ENCODE data around the gene TECPR2. TPM values are rescaled to one million over a fixed set of nuclear protein-coding genes. Genes with fewer than 3 reads are reported as not detected.
"Not testable (repeated sequence)": the region's sequence is repeated elsewhere in the genome, so short reads cannot be mapped to it uniquely, and the experiment has no call there.

The TECPR2 gene
- polyA plus RNA-seq, 1 donor (not counting 4 experiments of a cell fraction or from before 2014, with no cell fraction given): 8.3 TPM

DNA sequence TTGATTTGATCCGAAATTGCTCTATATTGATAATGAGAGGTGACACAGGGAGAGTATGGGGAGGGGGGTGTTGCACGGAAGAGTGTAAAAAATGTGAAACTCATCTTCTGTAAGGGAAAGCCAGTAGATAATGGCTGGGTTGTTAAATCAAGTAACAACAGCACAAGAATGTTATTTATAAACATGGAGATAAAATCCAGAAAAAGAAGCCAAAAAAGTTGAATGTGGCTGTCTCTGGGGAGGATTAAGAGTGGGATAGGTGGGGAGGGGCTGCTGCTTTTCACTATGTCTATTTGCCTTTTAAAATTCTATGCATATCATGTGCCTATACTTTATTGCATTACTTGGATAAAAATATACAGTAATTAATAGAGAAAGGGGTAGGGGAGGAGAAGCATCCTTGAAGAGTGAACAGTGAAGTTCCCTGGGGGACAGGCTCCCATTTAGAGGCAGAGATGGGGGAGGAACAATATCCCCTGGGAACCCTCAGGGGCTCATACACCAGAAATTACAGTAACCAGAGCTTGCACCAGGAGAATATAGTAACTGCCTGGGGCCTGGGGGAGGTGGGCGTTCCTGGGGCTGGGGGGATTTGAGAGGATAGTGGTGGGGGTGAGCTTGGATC lies 186.0 kb downstream of the TECPR2 start:
- Histone ChIP-seq H3K27me3 (ENCODE audit: control insufficient read depth, extremely low read depth, insufficient read depth, low read length) (no peaks in the 10 kb centered on the region), H3K27ac (ENCODE audit: control insufficient read depth, insufficient read depth, low read length) (no peak overlapping the region), H2AFZ (ENCODE audit: control insufficient read depth, low read length) (no peak overlapping the region), H3K79me2 (ENCODE audit: control insufficient read depth, insufficient read depth, low read length) (peaks cover 4% of the 10 kb centered on the region), H3K9me3 (ENCODE audit: control insufficient read depth, low read depth, low read length) (no peaks in the 10 kb centered on the region), H3K9ac (ENCODE audit: control insufficient read depth, extremely low read depth, insufficient read depth, low read length) (no peak overlapping the region), H3K4me3 (ENCODE audit: control insufficient read depth in 2 of 3, extremely low read depth in 1 of 3, insufficient read depth in 2 of 3, low read depth in 1 of 3, low read length in 3 of 3) (no peak overlapping the region), H3K9me1 (ENCODE audit: control insufficient read depth, extremely low read depth, insufficient read depth, low read length) (no peaks in the 10 kb centered on the region), H4K20me1 (ENCODE audit: control insufficient read depth, extremely low read depth, insufficient read depth, low read length) (no peaks in the 10 kb centered on the region), H3K4me1 (ENCODE audit: control insufficient read depth, extremely low read depth, insufficient read depth, low read length) (peaks cover 32% of the 10 kb centered on the region), H3K4me2 (ENCODE audit: control insufficient read depth, extremely low read depth, insufficient read depth, low read depth, low read length) (no peak overlapping the region), H3K36me3 (ENCODE audit: control insufficient read depth in 2 of 2, extremely low read depth in 1 of 2, insufficient read depth in 2 of 2, low read length in 2 of 2) (no peaks in the 10 kb centered on the region)
- dilution Hi-C loops (cut with MboI; ENCODE audit: extremely low pct_ligation_motif_present, low sequenced_read_pairs): no loop called here
- FAIRE-seq (no peak), DNase-seq (ENCODE audit: low read depth, low spot score) (no peak)
- no peak for TF ChIP-seq EZH2 (IDR thresholded peaks at IDR 0.05; ENCODE audit: low read length)
- TF ChIP-seq, protein P1, sequence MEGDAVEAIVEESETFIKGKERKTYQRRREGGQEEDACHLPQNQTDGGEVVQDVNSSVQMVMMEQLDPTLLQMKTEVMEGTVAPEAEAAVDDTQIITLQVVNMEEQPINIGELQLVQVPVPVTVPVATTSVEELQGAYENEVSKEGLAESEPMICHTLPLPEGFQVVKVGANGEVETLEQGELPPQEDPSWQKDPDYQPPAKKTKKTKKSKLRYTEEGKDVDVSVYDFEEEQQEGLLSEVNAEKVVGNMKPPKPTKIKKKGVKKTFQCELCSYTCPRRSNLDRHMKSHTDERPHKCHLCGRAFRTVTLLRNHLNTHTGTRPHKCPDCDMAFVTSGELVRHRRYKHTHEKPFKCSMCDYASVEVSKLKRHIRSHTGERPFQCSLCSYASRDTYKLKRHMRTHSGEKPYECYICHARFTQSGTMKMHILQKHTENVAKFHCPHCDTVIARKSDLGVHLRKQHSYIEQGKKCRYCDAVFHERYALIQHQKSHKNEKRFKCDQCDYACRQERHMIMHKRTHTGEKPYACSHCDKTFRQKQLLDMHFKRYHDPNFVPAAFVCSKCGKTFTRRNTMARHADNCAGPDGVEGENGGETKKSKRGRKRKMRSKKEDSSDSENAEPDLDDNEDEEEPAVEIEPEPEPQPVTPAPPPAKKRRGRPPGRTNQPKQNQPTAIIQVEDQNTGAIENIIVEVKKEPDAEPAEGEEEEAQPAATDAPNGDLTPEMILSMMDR (optimal IDR thresholded peaks at IDR 0.05 in 1 of 3, IDR thresholded peaks at IDR 0.05 in 1 of 3, conservative IDR thresholded peaks at IDR 0.05 in 1 of 3; ENCODE audit: extremely low read depth in 1 of 3, insufficient read depth in 2 of 3, low read length in 3 of 3): no peak

DNA sequence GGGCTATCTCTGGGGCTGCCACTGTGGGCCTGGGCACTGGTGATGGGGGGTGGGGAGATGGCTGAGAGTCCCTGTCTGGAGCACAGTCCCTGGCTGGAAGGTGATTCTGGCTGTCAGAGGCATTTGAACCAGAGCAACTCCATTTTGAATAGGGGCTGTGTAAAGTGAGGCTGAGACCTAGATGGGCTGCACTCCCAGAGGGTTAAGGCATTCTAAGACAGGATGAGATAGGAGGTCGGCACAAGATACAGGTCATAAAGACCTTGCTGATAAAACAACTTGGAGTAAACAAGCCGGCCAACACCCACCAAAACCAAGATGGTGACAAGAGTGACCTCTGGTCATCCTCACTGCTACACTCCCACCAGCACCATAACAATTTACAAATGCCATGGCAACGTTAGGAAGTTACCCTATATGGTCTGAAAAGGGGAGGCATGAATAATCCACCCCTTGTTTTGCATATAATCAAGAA lies 188.2 kb downstream of the TECPR2 start:
- H3K4me2 ChIP-seq (ENCODE audit: control insufficient read depth, extremely low read depth, insufficient read depth, low read depth, low read length); H3K9ac ChIP-seq (ENCODE audit: control insufficient read depth, extremely low read depth, insufficient read depth, low read length); H4K20me1 ChIP-seq (ENCODE audit: control insufficient read depth, extremely low read depth, insufficient read depth, low read length); H3K27ac ChIP-seq (ENCODE audit: control insufficient read depth, insufficient read depth, low read length); H3K9me3 ChIP-seq (ENCODE audit: control insufficient read depth, low read depth, low read length); H3K4me3 ChIP-seq (ENCODE audit: control insufficient read depth in 2 of 3, extremely low read depth in 1 of 3, insufficient read depth in 2 of 3, low read depth in 1 of 3, low read length in 3 of 3); FAIRE-seq; H3K79me2 ChIP-seq (ENCODE audit: control insufficient read depth, insufficient read depth, low read length); H3K36me3 ChIP-seq (ENCODE audit: control insufficient read depth in 2 of 2, extremely low read depth in 1 of 2, insufficient read depth in 2 of 2, low read length in 2 of 2); DNase-seq (ENCODE audit: low read depth, low spot score); H3K27me3 ChIP-seq (ENCODE audit: control insufficient read depth, extremely low read depth, insufficient read depth, low read length); dilution Hi-C loops (cut with MboI; ENCODE audit: extremely low pct_ligation_motif_present, low sequenced_read_pairs); H3K9me1 ChIP-seq (ENCODE audit: control insufficient read depth, extremely low read depth, insufficient read depth, low read length); H2AFZ ChIP-seq (ENCODE audit: control insufficient read depth, low read length): not testable (repeated sequence)
- peaks cover 22% of the 10 kb centered on the region for H3K4me1 ChIP-seq (ENCODE audit: control insufficient read depth, extremely low read depth, insufficient read depth, low read length)

Small RNA genes lying within 50 kb of the gene (small RNA-seq; reads per million reads assigned to genes)
- gene MIR4309 (ENCODE audit: insufficient read length in 3 of 3, low read depth in 3 of 3, low replicate concordance in 1 of 3): 0 reads per million in 3 experiments

Other genes starting within 250 kb of the TECPR2 start
- gene WDR20, start 223.0 kb upstream of the TECPR2 start, polyA plus RNA-seq: 18.9 to 24.5 TPM (median 22.1 TPM) in 3 replicates
- 24.5 to 41.7 TPM (median 38.1 TPM) in 3 replicates for gene MOK, start 57.8 kb upstream of the TECPR2 start, polyA plus RNA-seq
- gene ZNF839, start 43.2 kb upstream of the TECPR2 start, polyA plus RNA-seq: 9.9 to 11.0 TPM (median 10.9 TPM) in 3 replicates
- gene CINP, start 51 bp upstream of the TECPR2 start, polyA plus RNA-seq: 44.3 to 55.4 TPM (median 49.3 TPM) in 3 replicates
- 3.5 to 9.6 TPM (median 4.9 TPM) in 3 replicates for gene ANKRD9, start 146.8 kb downstream of the TECPR2 start, polyA plus RNA-seq
- 19.7 to 29.8 TPM (median 27.0 TPM) in 3 replicates for gene RCOR1, start 229.7 kb downstream of the TECPR2 start, polyA plus RNA-seq